DOHH2 (cell line): Measurements from ENCODE around the gene ANKRD28.

ENCODE experiments used
- EZH2phosphoT487 ChIP-seq: fragments of 200-600 bp; sonication (generic); IDR thresholded peaks from 2 replicates; pipeline ENCODE4 v1.6.1; 2017; ENCODE audit warnings: borderline replicate concordance, mild to moderate bottlenecking, antibody characterized with exemption, low read length, moderate library complexity, mixed read lengths
- TF ChIP-seq, protein P1 (sequence below): fragments of 200-600 bp; sonication (generic); IDR thresholded peaks from one replicate; pipeline ENCODE4 v1.5.1; 2014; ENCODE audit warnings: antibody characterized with exemption, mild to moderate bottlenecking, low read depth, low read length; ENCODE audit not compliant: poor library complexity, severe bottlenecking

DNA sequence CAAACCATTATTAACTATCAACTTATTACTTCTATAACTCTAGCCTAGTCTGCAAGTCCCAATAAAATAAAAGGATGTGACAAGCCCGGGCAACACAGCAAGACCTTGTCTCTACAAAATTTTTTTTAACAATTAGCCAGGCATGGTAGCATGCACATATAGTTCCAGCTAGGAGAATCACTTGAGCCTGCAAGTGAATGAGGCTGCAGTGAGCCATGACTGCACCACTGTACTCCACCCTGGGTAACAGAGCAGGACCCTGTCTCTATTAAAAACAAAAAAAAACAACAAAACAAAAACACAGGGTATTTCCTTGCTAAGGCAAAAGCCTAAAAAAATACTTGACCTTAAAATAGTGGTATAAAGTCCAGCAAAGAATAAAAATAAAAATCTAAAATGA, 31.4 kb downstream of the ANKRD28 start:
- TF ChIP-seq, protein P1, sequence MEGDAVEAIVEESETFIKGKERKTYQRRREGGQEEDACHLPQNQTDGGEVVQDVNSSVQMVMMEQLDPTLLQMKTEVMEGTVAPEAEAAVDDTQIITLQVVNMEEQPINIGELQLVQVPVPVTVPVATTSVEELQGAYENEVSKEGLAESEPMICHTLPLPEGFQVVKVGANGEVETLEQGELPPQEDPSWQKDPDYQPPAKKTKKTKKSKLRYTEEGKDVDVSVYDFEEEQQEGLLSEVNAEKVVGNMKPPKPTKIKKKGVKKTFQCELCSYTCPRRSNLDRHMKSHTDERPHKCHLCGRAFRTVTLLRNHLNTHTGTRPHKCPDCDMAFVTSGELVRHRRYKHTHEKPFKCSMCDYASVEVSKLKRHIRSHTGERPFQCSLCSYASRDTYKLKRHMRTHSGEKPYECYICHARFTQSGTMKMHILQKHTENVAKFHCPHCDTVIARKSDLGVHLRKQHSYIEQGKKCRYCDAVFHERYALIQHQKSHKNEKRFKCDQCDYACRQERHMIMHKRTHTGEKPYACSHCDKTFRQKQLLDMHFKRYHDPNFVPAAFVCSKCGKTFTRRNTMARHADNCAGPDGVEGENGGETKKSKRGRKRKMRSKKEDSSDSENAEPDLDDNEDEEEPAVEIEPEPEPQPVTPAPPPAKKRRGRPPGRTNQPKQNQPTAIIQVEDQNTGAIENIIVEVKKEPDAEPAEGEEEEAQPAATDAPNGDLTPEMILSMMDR, result no peak
- no peak for TF ChIP-seq EZH2phosphoT487
